DOHH2 (cell line): Measurements from ENCODE around the gene FAM76A.

ENCODE experiments used
- CTCF ChIP-seq: fragments of 200-600 bp; sonication (generic); IDR thresholded peaks from one replicate; pipeline ENCODE4 v1.5.1; 2014; ENCODE audit warnings: antibody characterized with exemption, mild to moderate bottlenecking, low read depth, low read length; ENCODE audit not compliant: poor library complexity, severe bottlenecking
- EZH2phosphoT487 ChIP-seq: fragments of 200-600 bp; sonication (generic); IDR thresholded peaks from 2 replicates; pipeline ENCODE4 v1.6.1; 2017; ENCODE audit warnings: borderline replicate concordance, mild to moderate bottlenecking, antibody characterized with exemption, low read length, moderate library complexity, mixed read lengths

DNA sequence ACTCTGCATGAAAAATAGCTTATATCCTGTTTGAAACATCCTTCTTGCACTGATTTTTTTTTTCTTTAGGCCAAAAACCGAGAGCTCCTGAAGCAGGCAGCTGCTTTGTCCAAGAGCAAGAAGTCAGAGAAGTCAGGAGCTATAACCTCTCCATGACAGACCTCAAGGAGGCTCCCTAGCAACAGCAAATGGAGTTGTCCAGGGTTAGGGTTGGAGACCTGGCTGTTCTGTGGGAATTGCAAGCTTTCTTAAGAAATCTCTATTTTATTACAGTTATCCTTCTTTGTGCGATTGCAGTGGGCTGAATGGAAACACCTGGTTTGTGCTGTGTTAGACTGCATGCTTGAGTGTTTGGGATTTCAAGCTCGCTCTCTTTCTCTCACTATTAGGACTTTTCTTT lies 34.7 kb downstream of the FAM76A start:
- TF ChIP-seq CTCF (no peak), EZH2phosphoT487 (no peak)
